Kidney (tissue), 14 donors: ENCODE results near the gene PHLDB1. TPM values are rescaled to one million over a fixed set of nuclear protein-coding genes. Genes with fewer than 3 reads are reported as not detected.

ENCODE experiments used
- DNase-seq, 5 donors: peaks; one replicate each; pipeline ENCODE4 v3.0.0-alpha.2; 2013 to 2020
- FAIRE-seq: peaks from 2 replicates; lab custom pipeline; 2012; peaks lifted over from hg19 to GRCh38; lab: Jason Lieb, UNC
- H3K27ac ChIP-seq, 2 donors: one replicate each; pipeline ENCODE4 v1.7.0; 2013; ENCODE audit warnings: low read depth in 2 of 2, low read length in 2 of 2, inconsistent platforms in 1 of 2
- H3K27me3 ChIP-seq: one replicate; pipeline ENCODE4 v1.7.1; 2013; ENCODE audit warnings: low read length, inconsistent platforms; ENCODE audit not compliant: control insufficient read depth, insufficient read depth
- H3K36me3 ChIP-seq, 3 donors: one replicate each; pipeline versions ENCODE4 v1.7.0 to v1.7.1; 2013; ENCODE audit warnings: low read length in 3 of 3, control low read depth in 1 of 3, inconsistent platforms in 1 of 3; ENCODE audit not compliant: insufficient read depth in 3 of 3, control insufficient read depth in 2 of 3
- H3K4me1 ChIP-seq, 3 donors: one replicate each; pipeline versions ENCODE4 v1.7.0 to v1.7.1; 2013; ENCODE audit warnings: low read length in 3 of 3, inconsistent platforms in 1 of 3, low read depth in 1 of 3; ENCODE audit not compliant: control insufficient read depth in 2 of 3, insufficient read depth in 2 of 3
- H3K4me3 ChIP-seq, 3 donors: one replicate each; pipeline versions ENCODE4 v1.7.0 to v1.8.1; 2013; ENCODE audit warnings: low read length in 3 of 3, control low read depth in 1 of 3, inconsistent platforms in 1 of 3
- H3K9ac ChIP-seq, 3 donors: one replicate each; pipeline versions ENCODE4 v1.7.0 to v1.7.1; 2013; ENCODE audit warnings: low read length in 3 of 3, control low read depth in 1 of 3, inconsistent platforms in 1 of 3
- H3K9me3 ChIP-seq, 3 donors: one replicate each; pipeline versions ENCODE4 v1.7.0 to v1.7.1; 2013; ENCODE audit warnings: low read length in 3 of 3, control low read depth in 1 of 3, inconsistent platforms in 1 of 3; ENCODE audit not compliant: control insufficient read depth in 2 of 3, insufficient read depth in 1 of 3
- CTCF ChIP-seq: IDR thresholded peaks from 3 replicates; pipeline ENCODE4 v1.5.1; 2012; ENCODE audit warnings: mild to moderate bottlenecking, moderate library complexity, borderline replicate concordance; ENCODE audit not compliant: insufficient read depth; ENCODE audit errors: extremely low read depth
- intact Hi-C: fragments of 100-400 bp; cut with DNase I; formaldehyde crosslinking; loops from one replicate; pipeline ENCODE4 v1.11.1; 2022
- polyA plus RNA-seq: library from polyadenylated mRNA; stranded (reverse); fragments of 350-450 nt; fragmentation: Illumina TruSeq; extraction: RNeasy Lipid Tissue Mini Kit (QIAGEN cat#74804); gene quantifications from one replicate; pipeline ENCODE4 v1.2.3, GENCODE V29; 2014; ENCODE audit warnings: low read depth, low replicate concordance; ENCODE audit not compliant: insufficient read depth
- total RNA-seq: library from RNA; stranded (reverse); fragmentation: NEBNext Ultra II Directional; extraction: Animal tissue kit (Norgen Biotek cat#: 25700); gene quantifications from one replicate; pipeline ENCODE4 v1.2.1, GENCODE V29; 2021
- donor health status: control.
- donor health status: control.
- donor health status: control.
- donor health status: control.
- donor health status: control.
- donor health status: DM: yes; HTN: yes; CAD: no.
- donor health status: Normal renal cell carcinoma (clear cell type).

Gene PHLDB1
- total and polyA plus RNA-seq, 2 donors from 2014 or later = 39.1 to 118 TPM

DNA sequence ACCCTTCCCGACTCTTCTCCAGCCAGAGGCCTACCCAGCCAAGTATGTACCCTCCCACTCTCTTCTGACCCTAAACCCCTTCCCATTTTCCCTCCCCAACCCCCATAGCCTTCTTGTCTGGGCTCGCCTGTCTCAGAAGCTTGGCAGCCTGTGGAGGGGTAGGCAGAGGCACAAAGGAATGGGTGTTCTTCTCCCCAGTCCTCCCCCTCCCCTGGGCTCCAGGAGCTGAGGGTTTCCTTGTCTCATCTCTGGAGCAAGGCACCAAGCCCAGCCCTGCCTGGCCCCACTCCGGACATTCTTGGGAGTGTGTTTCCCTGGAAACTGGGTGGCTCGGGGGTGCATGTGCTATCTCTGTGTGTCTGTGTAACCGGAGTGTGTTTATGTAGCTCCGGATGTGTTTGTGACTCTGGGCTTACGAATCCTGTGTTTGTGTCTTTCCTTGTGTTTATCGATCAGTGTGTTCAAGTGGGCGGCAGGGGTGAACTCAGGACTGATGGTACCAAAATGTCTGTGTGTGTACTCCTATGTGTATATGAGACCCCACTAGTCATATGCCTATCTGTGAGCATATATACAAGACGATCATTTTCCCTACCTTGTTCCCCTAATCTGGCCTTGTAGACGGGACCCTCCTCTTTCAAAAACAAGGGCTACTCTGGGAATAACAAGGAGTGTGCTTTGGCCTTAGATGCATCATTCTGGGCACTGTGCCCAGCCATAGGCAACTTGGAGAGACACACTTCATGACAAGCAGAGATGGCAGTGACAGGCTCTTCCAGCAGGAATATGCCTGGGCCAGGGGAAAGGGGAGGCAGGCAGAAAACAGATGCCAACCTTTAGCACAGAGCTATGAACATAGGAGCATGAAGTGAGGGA lies 10.9 kb downstream of the PHLDB1 start:
- DNase-seq (peak; percentile 64 to 87 (median 74)), FAIRE-seq (no peak)
- Histone ChIP-seq H3K4me1 (peaks cover 15 to 77% (median 76%) of the 10 kb centered on the region in 3 donors), H3K27ac (peak overlapping the region; percentile 81 to 88), H3K4me3 (no peak overlapping the region), H3K36me3 (peaks cover 3 to 14% (median 8%) of the 10 kb centered on the region in 3 donors), H3K9ac (peak overlapping the region in 1 of 3 donors; percentile 15), H3K27me3 (no peaks in the 10 kb centered on the region), H3K9me3 (no peaks in the 10 kb centered on the region)
- intact Hi-C loops = no loop called here
- no peak for TF ChIP-seq CTCF

GRCh38 chr11:118618991-118619375 lies 11.6 kb downstream of the PHLDB1 start:
- H3K4me3 ChIP-seq = no peak overlapping the region
- FAIRE-seq (no peak), DNase-seq (peak in 2 of 5 donors; percentile 42 to 63)
- TF ChIP-seq CTCF = no peak
- peaks cover 15 to 79% (median 74%) of the 10 kb centered on the region in 3 donors for H3K4me1 ChIP-seq
- intact Hi-C loops = no loop called here
- no peaks in the 10 kb centered on the region for H3K9me3 ChIP-seq
- no peaks in the 10 kb centered on the region for H3K27me3 ChIP-seq
- H3K36me3 ChIP-seq = peaks cover 3 to 11% (median 8%) of the 10 kb centered on the region in 3 donors
- peak overlapping the region in 1 of 3 donors; percentile 15 for H3K9ac ChIP-seq
- peak overlapping the region; percentile 81 to 88 for H3K27ac ChIP-seq

DNA sequence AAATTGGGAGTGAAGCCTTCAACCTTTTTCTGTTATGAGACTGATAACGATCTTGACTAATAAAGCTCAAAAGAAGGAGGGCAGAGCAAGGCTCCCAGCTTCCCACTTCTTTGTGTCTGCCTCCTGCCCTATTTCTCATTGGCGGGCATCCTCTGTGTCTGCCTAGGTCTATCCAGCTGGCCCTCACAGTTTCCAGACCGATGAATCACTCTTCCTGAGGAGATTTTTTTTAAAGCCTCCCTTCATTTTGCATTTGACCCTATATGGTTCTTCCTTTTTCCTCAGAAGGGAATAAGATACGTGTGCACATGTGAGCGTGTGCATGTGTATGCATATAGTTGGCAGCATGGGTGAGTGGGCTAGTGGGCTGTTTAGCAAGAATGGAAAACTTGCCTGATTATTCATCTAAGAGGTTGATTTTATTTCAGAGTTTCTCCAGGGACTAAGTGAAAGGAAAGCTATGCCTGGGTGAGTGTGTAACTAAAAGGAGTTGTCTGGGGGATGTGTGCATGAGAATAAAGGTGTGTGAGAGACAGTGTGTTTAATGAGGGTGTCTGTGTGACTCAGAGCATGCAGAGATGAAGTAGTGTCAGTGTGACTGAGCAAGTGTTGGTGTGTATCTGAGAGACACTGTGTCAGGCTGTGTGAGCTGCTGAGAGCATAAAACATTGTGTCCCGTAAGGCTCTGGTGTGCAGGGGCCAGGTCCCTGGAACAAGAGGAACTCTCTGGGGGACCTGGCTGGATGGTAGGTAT lies 12.2 kb downstream of the PHLDB1 start:
- H3K9me3 ChIP-seq = no peaks in the 10 kb centered on the region
- FAIRE-seq = no peak
- H3K4me3 ChIP-seq = no peak overlapping the region
- intact Hi-C loops = no loop called here
- DNase-seq = peak; percentile 41 to 76 (median 70)
- H3K9ac ChIP-seq = peak overlapping the region in 1 of 3 donors; percentile 15
- no peaks in the 10 kb centered on the region for H3K27me3 ChIP-seq
- TF ChIP-seq CTCF = no peak
- H3K4me1 ChIP-seq = peaks cover 15 to 72% (median 68%) of the 10 kb centered on the region in 3 donors
- H3K27ac ChIP-seq = peak overlapping the region; percentile 81 to 88
- H3K36me3 ChIP-seq = peaks cover 3 to 8% (median 7%) of the 10 kb centered on the region in 3 donors
